H1 (cell line): ENCODE measurements around the gene YAF2. TPM values are rescaled to one million over a fixed set of nuclear protein-coding genes. Genes with fewer than 3 reads are reported as not detected.

Source experiments
- CBX5 ChIP-seq: fragments of 300-800, 300-1000 bp; sonication (generic); IDR thresholded peaks from 2 replicates; pipeline ENCODE4 v1.7.1; 2016; ENCODE audit warnings: antibody characterized with exemption, low read length, low read depth
- FOSL1 ChIP-seq: IDR thresholded peaks from 2 replicates; pipeline ENCODE4 v1.6.1; 2011; ENCODE audit warnings: mild to moderate bottlenecking, low read depth, low read length, moderate library complexity; ENCODE audit not compliant: insufficient read depth
- JUN ChIP-seq: IDR thresholded peaks from 2 replicates; pipeline ENCODE4 v1.6.1; 2011; ENCODE audit warnings: low read depth, mild to moderate bottlenecking, improper control_type of control experiment, low read length
- SP4 ChIP-seq: IDR thresholded peaks from 2 replicates; pipeline ENCODE4 v1.6.1; 2012; ENCODE audit warnings: low read length, inconsistent platforms
- TAF1 ChIP-seq: IDR thresholded peaks from 2 replicates; pipeline ENCODE4 v1.6.1; 2011; ENCODE audit warnings: mild to moderate bottlenecking, low read depth, low read length
- TCF12 ChIP-seq: IDR thresholded peaks from 2 replicates; pipeline ENCODE4 v1.6.1; 2011; ENCODE audit warnings: low read depth, mild to moderate bottlenecking, low read length
- polyA plus RNA-seq, 7 experiments: library from polyadenylated mRNA; depleted of rRNA in 3 of 7; stranded (reverse) in 5 of 7; unstranded in 2 of 7; fragments of >200 nt in 5 of 7; fragments of 200-250 nt in 2 of 7; gene quantifications; 1 replicate in 5 of 7; 2 replicates in 1 of 7; 4 replicates in 1 of 7; pipeline versions ENCODE4 v1.2.1 to v1.2.3, GENCODE V29; 2011 to 2013; ENCODE audit warnings: missing spikeins in 2 of 7, mixed read lengths in 2 of 7
- total RNA-seq: library from RNA; stranded (reverse); fragmentation: NEBNext Ultra II Directional; extraction: Animal tissue kit (Norgen Biotek cat#: 25700); gene quantifications from 2 replicates; pipeline ENCODE4 v1.2.1, GENCODE V29; 2021
- TF ChIP-seq, protein P1 (sequence below): IDR thresholded peaks from 2 replicates; pipeline ENCODE4 v1.6.1; 2012; ENCODE audit warnings: inconsistent platforms

The YAF2 gene
- total and polyA plus RNA-seq, 2 of the 8 experiments (the other 6 are each of a cell fraction or from before 2014, with no cell fraction given), result 0.50 to 2.2 TPM

DNA sequence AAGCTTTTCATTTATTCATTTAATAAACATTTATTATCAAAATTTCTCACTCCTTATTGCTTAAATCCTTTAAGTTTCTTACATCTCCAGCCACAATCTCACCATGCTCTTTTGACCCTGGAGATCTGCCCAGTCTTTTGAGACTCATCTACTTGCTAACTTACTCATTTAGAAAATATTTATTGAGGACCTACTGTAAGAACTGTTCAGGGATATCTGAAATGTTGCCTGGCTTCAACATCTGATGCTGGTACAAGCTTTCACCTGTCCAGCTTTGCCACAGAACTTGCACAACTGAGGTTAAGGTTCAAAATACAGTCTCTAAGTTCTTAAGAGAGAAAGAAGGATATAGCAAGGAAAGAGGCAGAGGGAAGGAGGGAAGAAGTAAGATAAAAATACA is 75.9 kb downstream of the YAF2 start (continued):
- TF ChIP-seq SP4 (no peak), FOSL1 (no peak), JUN (no peak), TAF1 (no peak), CBX5 (no peak), TCF12 (no peak)
- TF ChIP-seq, protein P1, sequence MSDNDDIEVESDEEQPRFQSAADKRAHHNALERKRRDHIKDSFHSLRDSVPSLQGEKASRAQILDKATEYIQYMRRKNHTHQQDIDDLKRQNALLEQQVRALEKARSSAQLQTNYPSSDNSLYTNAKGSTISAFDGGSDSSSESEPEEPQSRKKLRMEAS, result no peak
